OCI-LY7 (cell line): ENCODE measurements around the gene NPEPPS. TPM values are rescaled to one million over a fixed set of nuclear protein-coding genes. Genes with fewer than 3 reads are reported as not detected.
"Not testable (repeated sequence)": the region's sequence is repeated elsewhere in the genome, so short reads cannot be mapped to it uniquely, and the experiment has no call there.

Experiments used
- BruUV-seq: library from RNA; stranded (reverse); fragments of 400-500 nt; replicated peaks from 2 replicates; lab custom pipeline; 2021; lab: Mats Ljungman, UMichigan
- CTCF ChIA-PET: fragments of 300-600 bp; sonication (Branson Sonifier 250); formaldehyde crosslinking; loops from one replicate; lab custom pipeline; 2022; ENCODE audit warnings: antibody characterized with exemption; ENCODE audit not compliant: unreplicated experiment; lab: Charles Lee
- POLR2A ChIA-PET: fragments of 300-600 bp; sonication (Branson Sonifier 250); formaldehyde crosslinking; loops from one replicate; lab custom pipeline; 2022; ENCODE audit warnings: antibody characterized with exemption; lab: Charles Lee
- DNase-seq: peaks from one replicate; pipeline ENCODE4 v3.0.0-alpha.2; 2015; ENCODE audit warnings: low spot score
- H2AFZ ChIP-seq: fragments of 200-600 bp; sonication (generic), shearing (Covaris generic); 2 replicates; pipeline ENCODE4 v1.6.1; 2014; ENCODE audit warnings: mild to moderate bottlenecking, antibody characterized with exemption, low read length, moderate library complexity
- H3K27ac ChIP-seq: fragments of 200-600 bp; sonication (generic); 2 replicates; pipeline ENCODE4 v1.5.1; 2014; ENCODE audit warnings: mixed run types, low read depth, mild to moderate bottlenecking, moderate library complexity, low read length, inconsistent platforms; ENCODE audit not compliant: poor library complexity, severe bottlenecking
- H3K36me3 ChIP-seq: fragments of 200-600 bp; sonication (generic); 2 replicates; pipeline ENCODE4 v1.6.1; 2014; ENCODE audit warnings: mild to moderate bottlenecking, antibody characterized with exemption, low read length, moderate library complexity, mixed read lengths; ENCODE audit not compliant: insufficient read depth
- H3K4me1 ChIP-seq: fragments of 200-600 bp; sonication (generic); 2 replicates; pipeline ENCODE4 v1.5.1; 2014; ENCODE audit warnings: mild to moderate bottlenecking, low read length; ENCODE audit not compliant: insufficient read depth, poor library complexity, severe bottlenecking
- H3K4me2 ChIP-seq: fragments of 200-600 bp; sonication (generic); 2 replicates; pipeline ENCODE4 v1.6.1; 2014; ENCODE audit warnings: mild to moderate bottlenecking, low read length
- H3K4me3 ChIP-seq: fragments of 200-600 bp; sonication (generic); 2 replicates; pipeline ENCODE4 v1.5.1; 2014; ENCODE audit warnings: mild to moderate bottlenecking, low read depth, low read length; ENCODE audit not compliant: poor library complexity, severe bottlenecking
- H3K79me2 ChIP-seq: fragments of 200-600 bp; sonication (generic); 2 replicates; pipeline ENCODE4 v1.6.1; 2016; ENCODE audit warnings: low read depth, mild to moderate bottlenecking, low read length, moderate library complexity, mixed read lengths; ENCODE audit not compliant: insufficient read depth
- H3K9me2 ChIP-seq: fragments of 200-600 bp; sonication (generic); 2 replicates; pipeline ENCODE4 v1.6.1; 2016; ENCODE audit warnings: mild to moderate bottlenecking, low read length, mixed read lengths; ENCODE audit not compliant: insufficient read depth
- H3K9me3 ChIP-seq: fragments of 200-600 bp; sonication (generic); 2 replicates; pipeline ENCODE4 v1.6.1; 2014; ENCODE audit warnings: mild to moderate bottlenecking, mixed run types, low read length, mixed read lengths
- H4K20me1 ChIP-seq: fragments of 200-600 bp; sonication (generic); 2 replicates; pipeline ENCODE4 v1.6.1; 2014; ENCODE audit warnings: mild to moderate bottlenecking, antibody characterized with exemption, low read length, moderate library complexity, mixed read lengths; ENCODE audit not compliant: insufficient read depth
- intact Hi-C: fragments of 100-400 bp; cut with micrococcal nuclease; formaldehyde crosslinking; loops from one replicate; pipeline ENCODE4 v1.10.0; 2022; ENCODE audit not compliant: unreplicated experiment
- total RNA-seq, 2 experiments: library from RNA; depleted of rRNA in 1 of 2; stranded (reverse); fragments of >200 nt in 1 of 2; shearing (Covaris generic) in 1 of 2; gene quantifications; 2 replicates each; pipeline ENCODE4 v1.2.3, GENCODE V29; 2014 to 2022

NPEPPS gene
- total RNA-seq, 2 experiments from 2014 or later, result 46.8 to 111 TPM

DNA sequence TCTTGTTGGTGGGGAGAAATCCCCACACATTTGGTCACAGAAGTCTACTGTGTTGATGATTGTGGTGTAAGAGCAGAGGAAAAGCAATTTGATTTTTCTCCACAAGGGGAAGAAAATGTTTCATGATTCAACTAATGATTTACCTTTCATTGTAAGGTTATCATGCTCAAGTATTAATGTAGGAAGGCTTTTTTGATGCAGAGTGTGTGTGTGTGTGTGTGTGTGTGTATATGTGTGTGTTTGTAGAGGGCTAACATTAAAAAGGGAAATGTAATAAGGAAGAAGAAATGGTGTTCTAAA lies 31.4 kb downstream of the NPEPPS start:
- H3K9me3 ChIP-seq, result not testable (repeated sequence)

DNA sequence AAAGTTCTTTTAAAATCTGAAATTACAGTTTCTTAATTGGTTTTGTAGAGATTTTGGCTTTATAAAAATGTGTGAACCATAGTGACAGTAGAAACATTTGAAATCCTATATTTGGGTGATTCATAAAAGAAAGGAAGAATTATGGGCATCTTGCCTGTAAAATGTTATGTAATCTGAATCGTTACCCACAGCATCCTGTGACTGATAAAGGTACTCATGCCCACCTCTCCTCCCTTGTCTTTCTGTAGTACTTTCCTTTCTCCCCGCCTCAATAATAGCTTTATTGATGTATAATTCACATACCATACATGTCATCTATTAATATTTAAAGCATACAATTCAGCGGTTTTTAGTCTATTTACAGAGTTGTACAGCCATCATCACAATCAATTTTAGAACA lies 36.4 kb downstream of the NPEPPS start:
- H3K4me2 ChIP-seq, H3K4me3 ChIP-seq, POLR2A ChIA-PET, BruUV-seq, CTCF ChIA-PET, H4K20me1 ChIP-seq, H3K9me3 ChIP-seq, H3K4me1 ChIP-seq, H3K79me2 ChIP-seq, H3K27ac ChIP-seq, H3K9me2 ChIP-seq, DNase-seq, intact Hi-C loops, H2AFZ ChIP-seq: not testable (repeated sequence)
- peaks cover 13% of the 10 kb centered on the region for H3K36me3 ChIP-seq

More for the DNA sequence above, 31.4 kb downstream of the NPEPPS start:
- DNase-seq, H3K4me1 ChIP-seq, POLR2A ChIA-PET, intact Hi-C loops, H3K9me2 ChIP-seq, H4K20me1 ChIP-seq, CTCF ChIA-PET, H3K27ac ChIP-seq, H3K4me3 ChIP-seq, BruUV-seq, H3K36me3 ChIP-seq, H2AFZ ChIP-seq, H3K79me2 ChIP-seq, H3K4me2 ChIP-seq: not testable (repeated sequence)

GRCh38 chr17:47572561-47572960 lies 41.7 kb downstream of the NPEPPS start:
- POLR2A ChIA-PET, H4K20me1 ChIP-seq, H3K9me2 ChIP-seq, H3K4me3 ChIP-seq, BruUV-seq, H3K4me1 ChIP-seq, H2AFZ ChIP-seq, CTCF ChIA-PET, H3K27ac ChIP-seq, H3K4me2 ChIP-seq, DNase-seq, H3K9me3 ChIP-seq, intact Hi-C loops, H3K79me2 ChIP-seq: not testable (repeated sequence)
- peaks cover 13% of the 10 kb centered on the region for H3K36me3 ChIP-seq

GRCh38 chr17:47582416-47582815 lies 51.5 kb downstream of the NPEPPS start:
- DNase-seq, H3K9me3 ChIP-seq, H4K20me1 ChIP-seq, H3K4me1 ChIP-seq, H3K4me2 ChIP-seq, H2AFZ ChIP-seq, POLR2A ChIA-PET, H3K27ac ChIP-seq, CTCF ChIA-PET, H3K4me3 ChIP-seq, H3K9me2 ChIP-seq, intact Hi-C loops, H3K79me2 ChIP-seq, H3K36me3 ChIP-seq: not testable (repeated sequence)
- BruUV-seq, result TSS peak; percentile 14

GRCh38 chr17:47586378-47587055 lies 55.6 kb downstream of the NPEPPS start:
- H3K36me3 ChIP-seq, result peaks cover 12% of the 10 kb centered on the region
- intact Hi-C loops, DNase-seq, H2AFZ ChIP-seq, H3K79me2 ChIP-seq, H3K4me2 ChIP-seq, CTCF ChIA-PET, H3K4me1 ChIP-seq, H3K27ac ChIP-seq, H3K9me3 ChIP-seq, POLR2A ChIA-PET, H4K20me1 ChIP-seq, BruUV-seq, H3K9me2 ChIP-seq, H3K4me3 ChIP-seq: not testable (repeated sequence)

DNA sequence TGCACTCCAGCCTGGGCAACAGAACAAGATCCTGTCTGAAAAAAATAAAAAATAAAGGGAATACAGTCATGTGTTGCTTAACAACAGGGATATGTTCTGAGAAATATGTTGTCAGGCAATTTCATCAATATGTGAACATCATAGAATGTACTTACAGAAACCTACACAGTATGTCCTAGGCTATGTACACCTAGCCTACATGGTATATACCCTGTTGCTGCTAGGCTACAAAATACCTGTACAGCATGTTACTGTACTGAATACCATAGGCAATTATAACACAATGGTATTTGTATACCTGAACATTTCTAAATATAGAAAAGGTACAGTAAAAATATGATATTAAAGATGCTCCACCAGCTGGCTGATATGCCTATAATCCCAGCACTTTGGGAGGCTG lies 62.6 kb downstream of the NPEPPS start:
- H3K4me1 ChIP-seq, BruUV-seq, H3K4me3 ChIP-seq, H2AFZ ChIP-seq, intact Hi-C loops, H4K20me1 ChIP-seq, H3K27ac ChIP-seq, CTCF ChIA-PET, H3K9me3 ChIP-seq, DNase-seq, H3K4me2 ChIP-seq, POLR2A ChIA-PET, H3K9me2 ChIP-seq, H3K79me2 ChIP-seq: not testable (repeated sequence)
- H3K36me3 ChIP-seq, result peaks cover 41% of the 10 kb centered on the region
